ENCODE results near the gene ZBED4. TPM values are rescaled to one million over a fixed set of nuclear protein-coding genes. Genes with fewer than 3 reads are reported as not detected.
A peak's percentile ranks its signal among the peaks of the same experiment; 100 is the strongest.

The ZBED4 gene
- total RNA-seq, 2 experiments from 2014 or later: 13.0 to 13.1 TPM

GRCh38 chr22:49829044-49829853 lies 24.4 kb upstream of the ZBED4 start:
- intact Hi-C loops (cut with micrococcal nuclease): loop anchor here (5.0 kb wide), 1 partner anchor 363 kb away; no protein-coding TSS in a partner anchor
- Mint-ChIP-seq H3K9me3 (no peaks in the 10 kb centered on the region), H3K27me3 (ENCODE audit: low read depth) (no peaks in the 10 kb centered on the region), H3K27ac (peak overlapping the region; percentile 91), H3K4me1 (ENCODE audit: low read depth) (peaks cover 48% of the 10 kb centered on the region), H3K4me3 (peak overlapping the region; percentile 75), H3K36me3 (ENCODE audit: low read depth) (peaks cover 7% of the 10 kb centered on the region)
- CTCF ChIA-PET: no interaction called here
- peak; percentile 36 for DNase-seq

- intact Hi-C loops (cut with micrococcal nuclease): no loop called here
- Mint-ChIP-seq H3K9me3 (no peaks in the 10 kb centered on the region), H3K27me3 (ENCODE audit: low read depth) (no peaks in the 10 kb centered on the region), H3K4me3 (no peak overlapping the region), H3K4me1 (ENCODE audit: low read depth) (peaks cover 40% of the 10 kb centered on the region), H3K36me3 (ENCODE audit: low read depth) (no peaks in the 10 kb centered on the region), H3K27ac (no peak overlapping the region)
- CTCF ChIA-PET: interaction anchor here (0.6 kb wide), 1 partner anchor 20 kb away, joined by 4 read pairs; no protein-coding TSS in a partner anchor
- no peak for DNase-seq
Observed at GRCh38 chr22:49833340-49834007, 20.2 kb upstream of the ZBED4 start.

GRCh38 chr22:49838771-49839717 lies 14.6 kb upstream of the ZBED4 start:
- Mint-ChIP-seq H3K9me3 (no peaks in the 10 kb centered on the region), H3K27me3 (ENCODE audit: low read depth) (no peaks in the 10 kb centered on the region), H3K27ac (peak overlapping the region; percentile 85), H3K36me3 (ENCODE audit: low read depth) (no peaks in the 10 kb centered on the region), H3K4me3 (peak overlapping the region; percentile 67), H3K4me1 (ENCODE audit: low read depth) (peaks cover 31% of the 10 kb centered on the region)
- DNase-seq: peak; percentile 90
- intact Hi-C loops (cut with micrococcal nuclease): loop anchor here (1.0 to 5.0 kb wide), 5 partner anchors 13 to 180 kb away; partner anchors contain the start of genes ALG12, CRELD2 and ZBED4
- CTCF ChIA-PET: interaction anchor here (1.0 kb wide), 1 partner anchor 11 kb away, joined by 4 read pairs; no protein-coding TSS in a partner anchor

GRCh38 chr22:49845241-49845640 lies 8.4 kb upstream of the ZBED4 start:
- CTCF ChIA-PET: interaction anchor here (1.0 kb wide), 1 partner anchor 59 kb away, joined by 3 read pairs; no protein-coding TSS in a partner anchor
- intact Hi-C loops (cut with micrococcal nuclease): no loop called here
- DNase-seq: no peak
- Mint-ChIP-seq H3K36me3 (ENCODE audit: low read depth) (no peaks in the 10 kb centered on the region), H3K9me3 (no peaks in the 10 kb centered on the region), H3K27ac (no peak overlapping the region), H3K27me3 (ENCODE audit: low read depth) (peaks cover 3% of the 10 kb centered on the region), H3K4me1 (ENCODE audit: low read depth) (peaks cover 9% of the 10 kb centered on the region), H3K4me3 (no peak overlapping the region)

- no peaks in the 10 kb centered on the region for H3K9me3 Mint-ChIP-seq
- no peaks in the 10 kb centered on the region for H3K36me3 Mint-ChIP-seq (ENCODE audit: low read depth)
- peaks cover 8% of the 10 kb centered on the region for H3K27me3 Mint-ChIP-seq (ENCODE audit: low read depth)
- CTCF ChIA-PET: interaction anchor here (1.0 kb wide), 1 partner anchor 58 kb away, joined by 3 read pairs; no protein-coding TSS in a partner anchor
- DNase-seq: no peak
- no peak overlapping the region for H3K27ac Mint-ChIP-seq
- peaks cover 11% of the 10 kb centered on the region for H3K4me1 Mint-ChIP-seq (ENCODE audit: low read depth)
- H3K4me3 Mint-ChIP-seq: no peak overlapping the region
- intact Hi-C loops (cut with micrococcal nuclease): no loop called here
Observed at GRCh38 chr22:49845666-49846459, 7.8 kb upstream of the ZBED4 start.

GRCh38 chr22:49847751-49848689 lies 5.6 kb upstream of the ZBED4 start:
- Mint-ChIP-seq H3K27me3 (ENCODE audit: low read depth) (peaks cover 8% of the 10 kb centered on the region), H3K27ac (no peak overlapping the region), H3K4me3 (peak overlapping the region; percentile 19), H3K4me1 (ENCODE audit: low read depth) (peaks cover 17% of the 10 kb centered on the region), H3K9me3 (no peaks in the 10 kb centered on the region), H3K36me3 (ENCODE audit: low read depth) (no peaks in the 10 kb centered on the region)
- CTCF ChIA-PET: interaction anchor here (1.1 kb wide), 1 partner anchor 13 kb away, joined by 5 read pairs; no protein-coding TSS in a partner anchor
- DNase-seq: no peak
- intact Hi-C loops (cut with micrococcal nuclease): no loop called here

GRCh38 chr22:49848690-49849160 lies 4.9 kb upstream of the ZBED4 start:
- H3K9me3 Mint-ChIP-seq: no peaks in the 10 kb centered on the region
- no peak overlapping the region for H3K27ac Mint-ChIP-seq
- peaks cover 17% of the 10 kb centered on the region for H3K4me1 Mint-ChIP-seq (ENCODE audit: low read depth)
- DNase-seq: no peak
- no peaks in the 10 kb centered on the region for H3K36me3 Mint-ChIP-seq (ENCODE audit: low read depth)
- H3K27me3 Mint-ChIP-seq (ENCODE audit: low read depth): peaks cover 8% of the 10 kb centered on the region
- intact Hi-C loops (cut with micrococcal nuclease): no loop called here
- CTCF ChIA-PET: no interaction called here
- H3K4me3 Mint-ChIP-seq: peak overlapping the region; percentile 42

- Mint-ChIP-seq H3K4me3 (peak overlapping the region; percentile 32), H3K9me3 (no peaks in the 10 kb centered on the region), H3K27ac (no peak overlapping the region), H3K4me1 (ENCODE audit: low read depth) (peaks cover 17% of the 10 kb centered on the region), H3K27me3 (ENCODE audit: low read depth) (peaks cover 8% of the 10 kb centered on the region), H3K36me3 (ENCODE audit: low read depth) (no peaks in the 10 kb centered on the region)
- peak; percentile 35 for DNase-seq
- intact Hi-C loops (cut with micrococcal nuclease): loop anchor here (5.0 kb wide), 1 partner anchor 62 kb away; no protein-coding TSS in a partner anchor
- CTCF ChIA-PET: no interaction called here
Observed at GRCh38 chr22:49849161-49850020, 4.3 kb upstream of the ZBED4 start.

- CTCF ChIA-PET: interaction anchor here (1.0 kb wide), 1 partner anchor 11 kb away, joined by 4 read pairs; no protein-coding TSS in a partner anchor
- H3K27ac Mint-ChIP-seq: no peak overlapping the region
Observed at GRCh38 chr22:49850021-49850911, 3.4 kb upstream of the ZBED4 start.

More at GRCh38 chr22:49850021-49850911, 3.4 kb upstream of the ZBED4 start:
- Mint-ChIP-seq H3K4me1 (ENCODE audit: low read depth) (peaks cover 26% of the 10 kb centered on the region), H3K4me3 (peak overlapping the region; percentile 32), H3K9me3 (no peaks in the 10 kb centered on the region), H3K27me3 (ENCODE audit: low read depth) (peaks cover 8% of the 10 kb centered on the region), H3K36me3 (ENCODE audit: low read depth) (peaks cover 3% of the 10 kb centered on the region)
- intact Hi-C loops (cut with micrococcal nuclease): loop anchor here (5.0 kb wide), 1 partner anchor 63 kb away; no protein-coding TSS in a partner anchor
- no peak for DNase-seq

Data from activated naive CD4-positive, alpha-beta T cell treated with anti-CD3 and anti-CD28 coated beads for 36 hours (primary cell).